A549 (cell line): ENCODE measurements around the gene ZFYVE28. TPM values are rescaled to one million over a fixed set of nuclear protein-coding genes. Genes with fewer than 3 reads are reported as not detected.

Source experiments
- ATAC-seq, 2 experiments: fragments of 200-7000 bp in 1 of 2; fragments of >200 bp in 1 of 2; cut with Nextera tagmentation in 1 of 2; cut with Tn5 transposase in 1 of 2; 3 replicates each; pipeline versions ENCODE4 v1.8.0 to v1.9.1; 2018 to 2020; ENCODE audit warnings: mild to moderate bottlenecking in 1 of 2, moderate library complexity in 1 of 2
- CTCF ChIA-PET: fragments of 300-600 bp; sonication (Branson Sonifier 250); formaldehyde crosslinking; extraction: SDS; loops from one replicate; lab custom pipeline; 2021; ENCODE audit warnings: antibody characterized with exemption, inconsistent platforms; lab: Yijun Ruan, JAX
- POLR2A ChIA-PET: fragments of 350-600 bp; formaldehyde crosslinking; extraction: SDS; loops from one replicate; lab custom pipeline; 2021; ENCODE audit warnings: antibody characterized with exemption, inconsistent platforms; lab: Yijun Ruan, JAX
- DNase-seq, 2 experiments: peaks; one replicate each; pipeline versions ENCODE4 v3.0.0 to v3.0.0-alpha.2; 2011 to 2016; ENCODE audit warnings: low read depth in 1 of 2, low spot score in 1 of 2
- FAIRE-seq: peaks from 2 replicates; lab custom pipeline; 2011; peaks lifted over from hg19 to GRCh38; lab: Jason Lieb, UNC
- H3K27ac ChIP-seq, 2 experiments: fragments of >200 bp; sonication (Bioruptor Twin); formaldehyde crosslinking; 3 replicates each; pipeline ENCODE4 v1.5.1; 2016 to 2017
- H3K4me1 ChIP-seq: fragments of >200 bp; sonication (Bioruptor Twin); formaldehyde crosslinking; 3 replicates; pipeline ENCODE4 v1.6.1; 2016
- H3K4me2 ChIP-seq: fragments of >200 bp; sonication (Bioruptor Twin); formaldehyde crosslinking; 3 replicates; pipeline ENCODE4 v1.6.1; 2016
- H3K4me3 ChIP-seq: fragments of >200 bp; sonication (Bioruptor Twin); formaldehyde crosslinking; 3 replicates; pipeline ENCODE4 v1.5.1; 2016
- H3K9me3 ChIP-seq: fragments of >200 bp; sonication (Bioruptor Twin); formaldehyde crosslinking; 3 replicates; pipeline ENCODE4 v1.6.1; 2016
- BHLHE40 ChIP-seq: IDR thresholded peaks from 2 replicates; pipeline ENCODE4 v1.6.1; 2012; ENCODE audit warnings: low read depth, low read length, inconsistent platforms
- CEBPB ChIP-seq, 2 experiments: fragments of >200 bp in 1 of 2; sonication (Bioruptor Twin) in 1 of 2; formaldehyde crosslinking in 1 of 2; IDR thresholded peaks; 2 replicates each; pipeline ENCODE4 v1.6.1; 2012 to 2016
- CHD2 ChIP-seq: fragments of 150-350 bp; IDR thresholded peaks from 2 replicates; pipeline ENCODE4 v1.6.1; 2014; ENCODE audit warnings: low read length; ENCODE audit not compliant: partially characterized antibody
- EHMT2 ChIP-seq: fragments of 200-600 bp; sonication (generic); IDR thresholded peaks from 2 replicates; pipeline ENCODE4 v1.6.1; 2016; ENCODE audit warnings: antibody characterized with exemption, low read depth, mild to moderate bottlenecking, moderate library complexity
- ELK1 ChIP-seq: fragments of 150-350 bp; IDR thresholded peaks from 2 replicates; pipeline ENCODE4 v1.6.1; 2014; ENCODE audit warnings: low read depth, mild to moderate bottlenecking, low read length
- ESRRA ChIP-seq: fragments of 150-350 bp; IDR thresholded peaks from 2 replicates; pipeline ENCODE4 v1.6.1; 2014; ENCODE audit warnings: mild to moderate bottlenecking, low read length, borderline replicate concordance
- FOSB ChIP-seq: fragments of 250-450 bp; sonication (Bioruptor Pico); IDR thresholded peaks from 2 replicates; pipeline ENCODE4 v1.5.0; 2020; ENCODE audit warnings: mild to moderate bottlenecking, moderate library complexity
- FOSL2 ChIP-seq, 2 experiments: fragments of 450-650 bp in 1 of 2; fragments of >200 bp in 1 of 2; sonication (Bioruptor Twin) in 1 of 2; formaldehyde crosslinking; IDR thresholded peaks; 2 replicates each; pipeline versions ENCODE4 v1.5.0 to v1.6.1; 2016 to 2020; ENCODE audit warnings: mild to moderate bottlenecking in 1 of 2, moderate library complexity in 1 of 2
- HDAC2 ChIP-seq: fragments of 200-600 bp; sonication (generic); IDR thresholded peaks from 2 replicates; pipeline ENCODE4 v1.6.1; 2016
- HOXA7 ChIP-seq: fragments of 250-450 bp; sonication (Bioruptor Pico); IDR thresholded peaks from 2 replicates; pipeline ENCODE4 v1.5.0; 2020; ENCODE audit warnings: mild to moderate bottlenecking, moderate library complexity
- HOXB13 ChIP-seq: fragments of 250-450 bp; sonication (Bioruptor Pico); IDR thresholded peaks from 2 replicates; pipeline ENCODE4 v1.5.0; 2020; ENCODE audit warnings: low read depth, mild to moderate bottlenecking, moderate library complexity
- HOXB5 ChIP-seq: fragments of 250-450 bp; sonication (Bioruptor Pico); IDR thresholded peaks from 2 replicates; pipeline ENCODE4 v1.5.0; 2020; ENCODE audit warnings: mild to moderate bottlenecking, moderate library complexity
- KDM5A ChIP-seq: fragments of 200-600 bp; sonication (generic); IDR thresholded peaks from 2 replicates; pipeline ENCODE4 v1.6.1; 2016; ENCODE audit warnings: antibody characterized with exemption, mild to moderate bottlenecking
- NPAS2 ChIP-seq: fragments of 250-450 bp; sonication (Bioruptor Pico); IDR thresholded peaks from 2 replicates; pipeline ENCODE4 v1.8.0; 2022; ENCODE audit warnings: mild to moderate bottlenecking, moderate library complexity, borderline replicate concordance
- NR3C1 ChIP-seq: fragments of >200 bp; sonication (Bioruptor Twin); formaldehyde crosslinking; IDR thresholded peaks from 3 replicates; pipeline ENCODE4 v1.6.1; 2017
- PHF8 ChIP-seq: fragments of 200-600 bp; sonication (generic); IDR thresholded peaks from 2 replicates; pipeline ENCODE4 v1.6.1; 2016; ENCODE audit warnings: low read depth, mild to moderate bottlenecking, antibody characterized with exemption, moderate library complexity, borderline replicate concordance
- RCOR1 ChIP-seq: fragments of 150-350 bp; IDR thresholded peaks from 2 replicates; pipeline ENCODE4 v1.6.1; 2014; ENCODE audit warnings: antibody characterized with exemption, low read length, low read depth
- REST ChIP-seq: fragments of 200-600 bp; sonication (generic); IDR thresholded peaks from 2 replicates; pipeline ENCODE4 v1.6.1; 2016; ENCODE audit warnings: antibody characterized with exemption, mild to moderate bottlenecking, moderate library complexity
- RFX5 ChIP-seq: fragments of 450-650 bp; IDR thresholded peaks from 2 replicates; pipeline ENCODE4 v1.7.1; 2014; ENCODE audit warnings: antibody characterized with exemption, mild to moderate bottlenecking, moderate library complexity
- RNF2 ChIP-seq: fragments of 200-600 bp; sonication (generic); IDR thresholded peaks from 2 replicates; pipeline ENCODE4 v1.6.1; 2016; ENCODE audit warnings: low read depth, mild to moderate bottlenecking, antibody characterized with exemption, moderate library complexity, borderline replicate concordance
- SREBF2 ChIP-seq: fragments of 450-650 bp; IDR thresholded peaks from 2 replicates; pipeline ENCODE4 v1.6.1; 2014; ENCODE audit warnings: mild to moderate bottlenecking, moderate library complexity
- TP53 ChIP-seq: fragments of 250-450 bp; sonication (Bioruptor Pico); IDR thresholded peaks from 2 replicates; pipeline ENCODE4 v1.5.0; 2021; ENCODE audit warnings: mild to moderate bottlenecking, moderate library complexity
- ZFP36 ChIP-seq: fragments of 450-650 bp; IDR thresholded peaks from 2 replicates; pipeline ENCODE4 v1.6.1; 2014; ENCODE audit warnings: borderline replicate concordance; ENCODE audit not compliant: partially characterized antibody
- ZNF302 ChIP-seq: fragments of 250-450 bp; sonication (Bioruptor Pico); IDR thresholded peaks from 2 replicates; pipeline ENCODE4 v1.9.0; 2021; ENCODE audit warnings: inconsistent platforms, mild to moderate bottlenecking, moderate library complexity
- WGBS: methylation state at CpG from one replicate; pipeline ENCODE4 v1.1.6; 2017; ENCODE audit errors: missing lambda C conversion rate; 5-methylcytosine and 5-hydroxymethylcytosine counted together
- polyA plus RNA-seq, 4 experiments: library from polyadenylated mRNA; depleted of rRNA in 3 of 4; stranded (reverse); fragments of >200 nt; fragmentation: RNase III in 1 of 4; extraction: RNeasy Plus Mini Kit Qiagen cat#74134 plus additional on column Dnase treatment in 1 of 4; gene quantifications; 2 replicates in 3 of 4; 3 replicates in 1 of 4; pipeline ENCODE4 v1.2.3, GENCODE V29; 2011 to 2017
- TF ChIP-seq, protein P1 (sequence below): fragments of >200 bp; sonication (Bioruptor Twin); formaldehyde crosslinking; IDR thresholded peaks from 2 replicates; pipeline ENCODE4 v1.6.1; 2016
- TF ChIP-seq, protein P2 (sequence below): IDR thresholded peaks from 2 replicates; pipeline ENCODE4 v1.6.1; 2012; ENCODE audit warnings: low read depth, borderline replicate concordance

The ZFYVE28 gene
- polyA plus RNA-seq, 2 of the 4 experiments (the other 2 are of a cell fraction): 2.1 to 2.3 TPM

DNA sequence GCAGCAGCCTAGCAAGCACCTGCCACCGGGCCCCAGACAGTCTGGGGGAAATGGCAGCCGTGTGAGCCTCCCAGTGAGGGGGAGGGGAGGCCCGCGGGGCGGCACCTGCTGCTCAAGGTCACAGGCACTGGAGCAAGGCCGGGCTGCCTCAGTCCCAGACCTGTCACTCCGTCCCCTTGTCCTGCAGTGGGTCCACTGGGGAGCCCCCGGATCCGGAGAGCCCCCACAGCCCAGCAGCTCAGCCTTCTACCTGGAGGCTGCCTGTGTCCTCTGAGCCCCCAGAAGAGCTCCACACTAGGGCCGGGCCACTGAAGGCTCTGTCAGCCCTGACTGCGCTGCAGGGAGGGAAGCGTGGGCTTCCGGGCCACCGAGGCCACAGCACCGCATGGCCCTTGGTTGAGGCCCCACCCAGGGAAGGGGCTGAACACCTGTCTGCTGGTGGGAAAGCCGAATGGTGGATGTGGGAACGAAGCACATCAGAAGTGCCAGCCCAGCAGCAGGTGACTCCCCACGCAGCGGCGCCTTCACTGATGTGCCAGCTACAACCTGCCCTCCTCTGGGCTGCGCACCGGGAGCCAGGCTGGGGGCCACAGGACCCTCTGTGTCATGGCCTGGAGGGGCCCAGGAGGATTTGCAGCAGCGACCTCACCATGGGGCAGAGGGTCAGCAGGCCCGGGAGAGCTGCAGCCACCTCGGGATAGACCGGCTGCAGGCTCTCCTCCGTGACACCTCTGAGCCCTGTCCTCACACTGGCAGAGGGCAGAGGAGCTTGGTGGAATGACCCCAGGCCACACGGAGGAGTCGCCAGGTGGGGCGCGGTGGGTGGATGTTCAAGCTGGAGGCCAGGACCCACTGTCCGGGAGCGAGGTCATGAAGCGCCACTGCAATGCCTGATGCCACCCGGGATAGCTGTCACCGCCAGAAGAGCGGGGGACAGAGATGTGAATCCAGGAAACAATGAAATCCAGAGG is 121.5 kb downstream of the ZFYVE28 start:
- 81% methylated on average over 8 of the region's 37 CpGs for WGBS
- FAIRE-seq: no peak

GRCh38 chr4:2295900-2296442 is 122.5 kb downstream of the ZFYVE28 start:
- no peak overlapping the region for H3K27ac ChIP-seq
- ChIA-PET CTCF (no interaction called here), POLR2A (no interaction called here)
- 87% methylated on average over 10 of the region's 14 CpGs for WGBS
- no peak for ATAC-seq
- TF ChIP-seq BHLHE40 (no peak), ESRRA (no peak), FOSL2 (IDR thresholded peaks at IDR 0.05) (no peak), FOSL2 (CRISPR knock-in tag; IDR thresholded peaks at IDR 0.05) (no peak), ZNF302 (CRISPR knock-in tag) (no peak), HOXA7 (CRISPR knock-in tag) (no peak)
- TF ChIP-seq, protein P1, sequence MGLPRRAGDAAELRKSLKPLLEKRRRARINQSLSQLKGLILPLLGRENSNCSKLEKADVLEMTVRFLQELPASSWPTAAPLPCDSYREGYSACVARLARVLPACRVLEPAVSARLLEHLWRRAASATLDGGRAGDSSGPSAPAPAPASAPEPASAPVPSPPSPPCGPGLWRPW: no peak
- no peak for DNase-seq
- no peak overlapping the region for H3K4me2 ChIP-seq
- H3K4me3 ChIP-seq: no peak overlapping the region
- no peak for FAIRE-seq
- H3K4me1 ChIP-seq: no peaks in the 10 kb centered on the region
- H3K9me3 ChIP-seq: no peaks in the 10 kb centered on the region

More for the DNA sequence above, 121.5 kb downstream of the ZFYVE28 start:
- CTCF ChIA-PET: no interaction called here
- POLR2A ChIA-PET: no interaction called here
- no peaks in the 10 kb centered on the region for H3K9me3 ChIP-seq
- H3K27ac ChIP-seq: no peak overlapping the region
- TF ChIP-seq NR3C1 (no peak), NPAS2 (no peak), CHD2 (no peak), RFX5 (no peak), REST (no peak), SREBF2 (no peak), TP53 (CRISPR knock-in tag) (no peak), EHMT2 (no peak), ZFP36 (no peak), RCOR1 (no peak), HDAC2 (no peak)
- TF ChIP-seq, protein P2, sequence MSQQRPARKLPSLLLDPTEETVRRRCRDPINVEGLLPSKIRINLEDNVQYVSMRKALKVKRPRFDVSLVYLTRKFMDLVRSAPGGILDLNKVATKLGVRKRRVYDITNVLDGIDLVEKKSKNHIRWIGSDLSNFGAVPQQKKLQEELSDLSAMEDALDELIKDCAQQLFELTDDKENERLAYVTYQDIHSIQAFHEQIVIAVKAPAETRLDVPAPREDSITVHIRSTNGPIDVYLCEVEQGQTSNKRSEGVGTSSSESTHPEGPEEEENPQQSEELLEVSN: no peak
- DNase-seq: no peak
- no peaks in the 10 kb centered on the region for H3K4me1 ChIP-seq
- H3K4me3 ChIP-seq: no peak overlapping the region
- no peak overlapping the region for H3K4me2 ChIP-seq
- no peak for ATAC-seq

DNA sequence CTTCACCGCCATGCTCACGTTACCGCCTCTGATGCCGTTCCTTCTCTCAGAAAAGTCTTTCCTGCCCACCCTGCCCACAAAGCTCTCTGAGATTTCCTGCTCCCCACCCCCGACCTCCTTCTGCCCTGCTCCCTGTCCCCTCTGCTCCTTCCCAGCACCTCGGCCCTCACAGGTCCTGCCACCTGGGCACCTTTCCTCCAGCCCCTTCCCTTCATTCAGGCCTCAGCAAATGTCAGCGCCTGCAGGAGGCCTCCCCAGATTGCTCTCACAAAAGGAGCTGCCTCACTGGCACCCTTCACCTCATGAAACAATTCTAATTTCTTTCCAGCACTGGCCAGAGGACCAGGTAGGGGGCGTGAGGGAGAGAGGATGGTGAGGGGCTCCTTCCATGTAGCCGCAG is 122.9 kb downstream of the ZFYVE28 start:
- H3K4me3 ChIP-seq: no peak overlapping the region
- no peak for ATAC-seq
- CTCF ChIA-PET: no interaction called here
- POLR2A ChIA-PET: no interaction called here
- H3K9me3 ChIP-seq: no peaks in the 10 kb centered on the region
- no peaks in the 10 kb centered on the region for H3K4me1 ChIP-seq
- FAIRE-seq: no peak
- H3K4me2 ChIP-seq: no peak overlapping the region
- H3K27ac ChIP-seq: no peak overlapping the region
- DNase-seq: no peak
- 78% methylated on average over 9 of the region's 9 CpGs for WGBS
- no peak for TF ChIP-seq FOSB (CRISPR knock-in tag)
- TF ChIP-seq HOXB13: no peak
- TF ChIP-seq ELK1: no peak
- no peak for TF ChIP-seq KDM5A
- TF ChIP-seq CHD2: no peak
- TF ChIP-seq RNF2: no peak
- no peak for TF ChIP-seq CEBPB (IDR thresholded peaks at IDR 0.05)
- TF ChIP-seq HOXB5 (CRISPR knock-in tag): no peak
- no peak for TF ChIP-seq ESRRA
- no peak for TF ChIP-seq PHF8
- no peak for TF ChIP-seq RFX5
- TF ChIP-seq, protein P2: no peak
